NCI-H345 (cell line): ENCODE results near the gene KCTD15.

Source experiments
- DNase-seq: peaks from one replicate; lab custom pipeline; 2025; lab: John Stamatoyannopoulos, UW

The KCTD15 gene

DNA sequence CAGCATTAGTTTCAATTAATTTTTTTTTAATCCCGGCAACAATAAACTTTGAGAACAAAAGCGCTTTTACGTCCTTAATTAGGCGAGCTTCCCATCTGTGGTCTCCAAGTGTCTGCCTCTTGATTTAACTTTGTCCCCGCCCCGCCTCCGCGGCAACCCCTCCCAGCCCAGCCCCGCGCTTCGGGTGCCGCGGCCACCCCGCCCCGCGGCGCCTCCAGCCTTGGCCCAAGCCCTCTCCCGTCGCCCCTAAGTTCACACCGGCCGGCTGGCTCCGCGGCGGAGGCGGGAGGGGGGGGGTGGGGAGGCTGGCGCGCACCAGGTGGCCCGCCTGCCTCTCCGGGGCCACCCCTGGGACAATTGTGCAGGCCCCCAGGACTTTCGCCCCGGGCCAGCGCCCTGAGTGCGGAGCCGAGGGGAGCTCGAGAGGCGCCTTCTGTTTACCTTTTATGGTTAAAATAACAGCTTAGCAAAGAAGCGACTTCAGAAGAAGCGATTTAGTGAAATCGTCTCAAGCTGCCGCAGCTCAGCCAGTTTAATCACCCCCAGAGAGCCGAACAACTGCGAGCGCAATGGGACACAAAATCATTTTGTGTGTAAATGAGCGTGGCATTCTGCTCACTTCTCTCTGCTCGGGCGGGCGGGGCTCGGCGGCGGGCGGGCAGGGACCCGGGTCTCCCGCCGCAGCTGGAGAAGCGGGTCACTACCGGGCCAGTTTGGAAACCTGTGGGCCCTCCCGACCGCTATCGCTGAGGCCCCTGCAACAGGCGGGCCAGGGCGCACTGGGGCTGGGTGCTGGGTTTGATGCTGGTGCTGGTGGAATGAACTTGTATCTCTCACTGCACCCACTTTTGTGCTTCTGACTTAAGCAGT, 1.4 kb downstream of the KCTD15 start:
- DNase-seq: no peak

DNA sequence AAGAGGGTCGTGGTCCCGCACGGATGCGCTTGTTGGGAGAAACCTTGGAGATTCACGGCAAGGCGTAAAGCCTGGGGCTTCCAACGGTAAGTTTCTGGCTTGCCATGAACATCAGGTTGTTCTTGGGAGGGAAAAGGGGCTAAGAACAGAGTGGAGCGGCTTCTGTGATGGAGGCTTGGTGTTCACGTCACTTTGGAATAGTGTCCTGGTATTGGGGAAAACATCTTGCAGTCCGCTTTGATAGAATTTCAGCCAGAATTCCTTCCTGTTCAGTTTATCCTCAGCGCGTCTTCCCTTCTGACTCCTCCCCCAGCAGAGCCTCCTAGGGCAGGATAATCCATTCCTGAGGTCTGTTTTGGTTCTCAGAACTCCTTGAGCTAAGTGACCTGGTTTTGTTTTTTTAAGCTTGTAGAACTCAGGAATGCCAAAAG, 2.0 kb downstream of the KCTD15 start:
- no peak for DNase-seq

- DNase-seq: no peak
Observed at GRCh38 chr19:33799476-33799875, 2.8 kb downstream of the KCTD15 start.

DNA sequence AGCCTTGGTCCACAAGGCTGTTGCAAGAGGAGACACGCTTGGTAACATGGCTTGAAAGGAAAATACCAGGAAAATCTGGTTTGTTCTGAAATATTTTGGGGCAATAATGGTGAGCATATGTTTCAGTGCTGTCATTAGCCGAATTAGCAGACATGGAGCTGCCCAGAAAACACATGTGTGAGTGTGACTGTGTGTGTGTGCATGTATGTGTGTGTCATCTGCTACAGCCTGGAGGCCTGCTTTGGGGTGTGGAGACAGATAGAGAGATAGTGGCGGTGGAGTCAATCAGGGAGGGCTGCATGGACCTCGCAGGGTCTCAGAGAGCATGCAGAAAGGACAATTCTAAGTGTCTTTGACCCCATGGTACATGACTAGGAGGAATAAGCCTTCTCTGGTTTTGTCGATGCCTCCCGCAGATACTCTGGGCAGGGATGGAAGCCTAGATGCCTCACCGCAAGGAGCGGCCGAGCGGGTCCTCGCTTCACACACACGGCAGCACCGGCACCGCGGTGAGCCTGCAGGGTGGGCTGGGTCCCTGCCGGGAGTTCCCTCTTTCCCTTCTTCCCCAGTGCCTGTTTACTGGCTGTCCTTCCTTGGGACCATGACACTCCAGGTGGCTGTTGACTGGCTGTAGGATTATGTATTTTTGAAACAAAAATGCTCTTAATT, 3.5 kb downstream of the KCTD15 start:
- no peak for DNase-seq

GRCh38 chr19:33801411-33801810, 4.7 kb downstream of the KCTD15 start:
- no peak for DNase-seq

- DNase-seq: no peak
Observed at GRCh38 chr19:33802001-33802400, 5.3 kb downstream of the KCTD15 start.

DNA sequence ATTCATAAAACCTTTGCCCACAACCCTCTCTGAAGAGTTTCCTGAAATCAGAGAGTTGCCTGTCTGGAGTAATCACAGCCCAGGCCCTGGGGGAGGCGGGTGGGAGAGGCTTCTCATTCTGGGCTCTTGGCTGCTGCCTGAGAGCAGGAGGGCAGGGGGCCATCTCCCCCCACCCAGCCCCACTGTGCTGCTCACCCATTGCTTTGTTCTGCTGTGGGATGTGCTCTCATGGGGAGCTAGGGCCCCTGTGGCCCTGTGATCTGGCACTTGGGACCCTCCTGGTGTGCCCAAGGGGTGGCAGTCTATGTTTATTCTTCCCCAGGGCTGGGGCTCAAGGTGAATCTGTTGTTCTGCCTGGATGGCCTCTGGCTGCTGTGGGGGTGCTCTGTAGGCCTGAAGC, 6.1 kb downstream of the KCTD15 start:
- DNase-seq: no peak

DNA sequence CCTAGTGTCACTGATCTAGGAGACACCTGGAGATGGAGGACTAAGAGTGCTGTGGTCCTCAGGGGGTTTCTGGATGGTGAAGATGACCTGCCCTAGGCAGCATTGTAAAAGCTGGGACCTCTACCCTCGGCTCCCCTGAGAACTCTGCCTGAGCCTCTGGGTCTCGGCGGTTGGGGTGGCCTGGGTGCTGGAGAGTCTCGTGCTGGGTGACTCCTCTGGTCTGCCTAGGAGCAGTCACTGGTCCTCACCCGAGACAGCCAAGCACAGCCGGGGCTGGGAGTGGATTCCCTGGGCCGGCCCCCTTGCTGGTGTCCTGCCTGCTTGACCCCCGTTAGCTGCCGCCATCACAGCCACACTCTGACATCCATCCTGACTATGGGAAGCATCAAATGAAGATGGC, 6.7 kb downstream of the KCTD15 start:
- DNase-seq: no peak

DNA sequence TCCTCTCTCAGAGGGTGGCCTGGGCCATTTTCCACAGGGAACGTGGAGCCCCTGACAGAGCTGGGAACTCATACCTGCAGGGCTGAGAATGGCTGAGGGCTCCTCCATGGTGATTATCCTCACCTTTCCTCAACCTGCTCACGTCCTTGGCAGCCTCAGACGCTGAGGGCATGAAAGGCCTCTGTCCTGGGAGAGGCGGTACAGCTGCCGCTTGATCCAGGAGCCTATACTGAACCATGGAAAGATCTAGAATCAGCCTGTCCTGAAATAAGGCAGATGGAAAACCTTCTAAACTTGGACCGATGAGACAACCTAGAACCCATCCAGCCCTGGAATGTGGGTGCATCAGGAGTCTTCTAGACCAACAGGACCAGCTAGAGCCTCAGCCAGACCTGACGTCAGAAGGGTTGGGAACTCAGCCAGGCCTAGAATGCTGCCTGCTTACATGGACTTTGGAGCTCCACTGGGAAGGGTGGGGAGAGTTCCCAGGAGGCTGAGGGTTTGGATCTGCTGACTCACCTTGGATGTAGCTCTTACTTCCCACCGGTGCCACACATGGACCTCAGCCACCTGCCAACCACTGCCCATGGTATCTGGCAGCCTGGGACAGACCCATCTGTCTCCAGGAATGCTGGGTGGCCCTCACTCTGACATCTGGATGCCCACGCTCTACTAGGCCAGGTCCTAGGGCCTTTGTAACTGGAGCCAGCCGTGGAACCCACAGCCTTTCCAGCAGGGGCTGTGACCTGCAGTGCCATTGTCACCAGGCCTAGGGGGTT, 7.5 kb downstream of the KCTD15 start:
- DNase-seq: no peak

DNA sequence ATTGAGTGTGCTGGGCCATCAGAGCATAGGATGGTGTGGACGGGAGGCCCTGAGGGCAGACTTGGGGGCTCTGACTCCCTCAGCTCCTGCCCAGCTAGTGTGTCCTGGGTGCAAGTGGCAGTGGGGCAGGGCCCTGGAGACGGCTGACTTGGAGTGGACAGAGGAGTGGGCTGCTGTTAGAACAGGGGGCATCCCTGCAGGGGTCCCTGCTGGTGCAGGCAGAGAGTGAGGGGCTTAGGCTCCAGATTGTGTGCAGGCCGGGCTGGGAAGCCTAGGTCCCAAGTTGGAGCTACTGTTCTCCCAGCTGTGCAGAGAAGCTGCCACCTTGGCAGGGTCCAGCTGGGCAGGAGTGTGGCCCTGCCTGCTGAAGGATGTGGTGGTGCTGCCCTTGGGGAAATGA, 8.6 kb downstream of the KCTD15 start:
- DNase-seq: no peak

DNA sequence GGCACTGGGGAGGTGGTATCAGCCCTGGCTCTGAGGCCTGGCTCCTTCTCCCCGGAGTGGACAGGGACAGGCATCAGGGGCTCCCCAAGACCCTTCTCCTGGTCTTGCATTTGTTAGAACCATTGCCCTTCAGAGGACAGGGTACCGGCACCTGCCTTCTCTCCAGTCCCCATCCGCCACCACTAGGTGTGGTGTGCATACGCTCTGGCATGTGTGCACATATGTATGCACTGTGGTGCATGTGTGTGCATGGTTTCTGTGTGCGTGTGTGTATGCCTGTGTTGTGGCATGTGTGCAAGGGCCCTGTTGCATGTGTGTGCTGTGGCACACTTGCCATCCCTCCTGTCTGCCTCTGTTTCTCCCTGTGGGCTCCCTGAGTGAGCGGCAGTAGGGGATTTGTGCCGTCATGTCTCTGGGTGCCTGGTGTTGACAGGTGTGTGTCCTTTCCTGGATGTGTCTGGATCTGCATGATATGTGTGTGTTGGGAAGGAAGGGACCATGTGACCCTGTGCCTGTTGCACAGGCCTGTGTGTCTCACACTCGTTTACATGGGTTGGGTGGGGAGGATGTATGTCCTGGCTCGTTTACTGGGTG, 9.3 kb downstream of the KCTD15 start:
- no peak for DNase-seq

DNA sequence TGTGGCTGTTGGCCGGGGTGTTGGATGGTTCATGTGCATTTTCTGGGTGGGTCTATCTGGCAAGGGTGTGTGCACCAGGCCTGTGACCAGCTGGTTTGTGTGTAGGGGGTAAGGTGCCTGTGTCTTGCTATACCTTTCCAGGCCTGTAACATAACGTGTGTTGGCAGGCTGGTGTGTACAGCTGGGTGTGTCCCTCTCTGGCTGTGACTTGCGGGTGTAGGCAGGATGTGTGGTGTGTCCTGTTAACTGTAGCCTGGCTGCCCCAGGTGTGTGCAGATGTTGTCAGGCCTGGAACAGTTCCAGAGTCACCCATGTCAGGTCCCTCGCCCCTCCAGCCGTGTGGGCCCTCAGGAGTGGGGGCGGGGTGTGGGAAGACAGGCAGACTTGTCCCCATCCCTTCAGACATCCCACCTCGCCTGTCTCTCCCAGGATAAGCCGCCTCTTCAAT, 9.8 kb downstream of the KCTD15 start:
- no peak for DNase-seq

- no peak for DNase-seq
Observed at GRCh38 chr19:33808399-33808798, 11.7 kb downstream of the KCTD15 start.

GRCh38 chr19:33809960-33810359, 13.3 kb downstream of the KCTD15 start:
- no peak for DNase-seq

DNA sequence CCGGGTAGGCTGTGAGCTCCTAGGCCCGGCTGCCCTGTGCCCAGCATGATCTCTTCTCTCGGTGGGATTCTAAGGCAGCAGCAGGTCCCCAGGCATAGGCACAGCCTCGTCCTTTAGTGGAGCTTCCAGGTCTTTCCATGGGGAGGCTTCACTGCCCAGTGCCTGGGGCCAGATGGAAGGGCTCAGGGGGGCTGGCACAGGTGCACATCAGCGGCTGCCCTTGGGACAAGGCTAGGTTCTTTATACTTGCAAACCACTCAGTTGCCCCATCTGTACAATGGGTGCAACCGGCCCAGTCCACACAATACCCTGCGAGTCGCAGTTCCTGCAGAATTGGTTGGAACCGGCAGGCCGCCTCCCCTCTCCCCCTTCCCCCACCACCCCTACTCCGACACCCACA, 14.2 kb downstream of the KCTD15 start:
- DNase-seq: no peak

GRCh38 chr19:33811246-33811645, 14.6 kb downstream of the KCTD15 start:
- DNase-seq: no peak

DNA sequence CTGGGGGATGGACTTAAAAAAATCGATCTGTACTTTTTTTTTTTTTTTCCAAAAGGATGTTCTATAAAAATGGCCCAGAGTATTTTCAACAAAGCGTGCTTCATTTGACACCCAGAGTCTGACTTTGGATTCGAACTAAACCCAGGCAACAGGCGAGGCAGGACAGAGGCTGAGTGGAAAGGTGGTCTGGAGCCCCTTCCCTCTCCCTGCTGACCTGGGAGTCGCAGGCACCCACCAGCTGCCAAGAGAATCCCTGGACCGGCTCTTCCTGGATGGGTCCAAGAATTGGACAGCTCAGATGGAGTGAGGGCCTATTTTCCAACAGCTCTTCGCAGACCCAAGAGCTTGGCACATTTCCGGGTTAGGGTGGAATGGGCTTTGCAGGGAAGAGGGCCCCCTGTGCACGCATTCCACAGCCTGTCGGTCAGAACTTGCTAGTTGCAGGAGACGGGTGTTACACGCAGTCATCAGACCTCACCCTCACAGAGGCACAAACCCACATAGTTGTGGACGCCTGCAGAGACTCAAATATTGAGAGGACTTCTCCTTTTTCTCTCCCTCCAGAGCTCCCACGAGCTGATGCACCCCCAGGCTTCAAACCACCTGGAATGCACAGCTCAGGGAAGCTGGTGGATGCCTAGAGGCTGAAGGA, 15.2 kb downstream of the KCTD15 start:
- DNase-seq: no peak

DNA sequence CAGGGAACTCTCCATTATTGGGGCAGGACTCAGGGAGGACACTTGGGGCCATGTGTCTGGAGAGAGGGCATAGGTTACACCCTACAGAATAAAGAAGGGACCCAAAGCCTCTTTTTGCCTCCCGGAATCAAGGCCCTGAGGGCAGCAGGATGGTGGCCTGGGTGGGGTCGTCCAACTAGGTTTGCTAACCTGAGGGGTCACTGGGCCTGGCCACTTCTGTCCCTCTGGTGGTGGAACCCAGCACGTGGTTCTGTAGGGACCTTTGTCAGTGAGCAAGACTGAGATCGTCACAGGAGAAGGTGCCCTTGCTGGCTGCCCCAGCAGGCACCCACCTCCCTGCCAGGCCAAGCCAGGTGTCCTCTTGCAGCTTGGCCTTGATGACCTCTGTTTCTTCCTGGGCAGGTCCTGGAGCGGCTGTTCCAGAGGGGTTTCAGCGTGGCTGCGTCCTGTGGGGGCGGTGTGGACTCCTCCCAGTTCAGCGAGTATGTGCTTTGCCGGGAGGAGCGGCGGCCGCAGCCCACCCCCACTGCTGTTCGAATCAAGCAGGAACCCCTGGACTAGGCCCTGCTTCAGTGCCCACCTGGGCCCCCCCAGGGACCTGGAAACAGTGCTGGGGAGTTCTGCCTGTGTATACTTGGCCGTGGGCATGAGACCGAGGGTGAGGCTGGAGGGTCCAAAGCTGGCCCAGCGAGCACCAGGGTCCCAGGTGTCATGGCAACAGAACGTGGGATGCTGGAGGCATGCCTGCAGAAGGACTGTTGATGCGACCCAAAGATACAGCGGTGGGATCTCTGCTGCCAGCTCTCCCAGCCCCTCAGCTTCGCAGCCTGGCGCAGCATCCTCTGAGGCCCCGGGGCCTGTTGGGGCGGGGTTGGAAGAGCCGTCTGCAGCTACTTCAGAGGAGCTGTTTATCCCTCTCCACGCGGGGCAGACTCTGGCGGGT, 16.0 kb downstream of the KCTD15 start:
- DNase-seq: no peak

- no peak for DNase-seq
Observed at GRCh38 chr19:33813391-33814101, 16.9 kb downstream of the KCTD15 start.
